Natural killer cell (primary cell): ENCODE measurements around the gene RNF175. TPM values are rescaled to one million over a fixed set of nuclear protein-coding genes. Genes with fewer than 3 reads are reported as not detected.
A peak's percentile ranks its signal among the peaks of the same experiment; 100 is the strongest.

ENCODE experiments used
- ATAC-seq, 3 donors: fragments of 150-1000 bp in 2 of 3; fragments of 200-7000 bp in 1 of 3; cut with Tn5 transposase; 1 replicate in 1 of 3; 2 replicates in 2 of 3; pipeline ENCODE4 v1.10.0; 2021; ENCODE audit warnings: mild to moderate bottlenecking in 2 of 3, moderate library complexity in 2 of 3
- DNase-seq, 2 donors: peaks; one replicate each; pipeline versions ENCODE4 v3.0.0 to v3.0.0-alpha.2; 2013 to 2021; ENCODE audit warnings: mixed read lengths in 1 of 2
- H3K27ac ChIP-seq: one replicate; pipeline ENCODE4 v1.5.1; 2013; ENCODE audit warnings: mild to moderate bottlenecking, low read length
- H3K27me3 ChIP-seq: one replicate; pipeline ENCODE4 v1.6.1; 2013; ENCODE audit warnings: low read length; ENCODE audit not compliant: control insufficient read depth, insufficient read depth
- H3K36me3 ChIP-seq: one replicate; pipeline ENCODE4 v1.6.1; 2013; ENCODE audit warnings: low read length; ENCODE audit not compliant: control insufficient read depth, insufficient read depth
- H3K4me1 ChIP-seq: one replicate; pipeline ENCODE4 v1.6.1; 2013; ENCODE audit warnings: low read length; ENCODE audit not compliant: control insufficient read depth, insufficient read depth
- H3K4me3 ChIP-seq: one replicate; pipeline ENCODE4 v1.5.1; 2013; ENCODE audit warnings: low read length
- H3K9me3 ChIP-seq: one replicate; pipeline ENCODE4 v1.6.1; 2013; ENCODE audit warnings: low read length; ENCODE audit not compliant: control insufficient read depth, insufficient read depth
- H3K27ac Mint-ChIP-seq, 2 donors: one replicate each; pipeline ENCODE4 v1.8.0; 2022; ENCODE audit warnings: mild to moderate bottlenecking in 2 of 2, mixed read lengths in 2 of 2, moderate library complexity in 1 of 2
- H3K27me3 Mint-ChIP-seq, 2 donors: one replicate each; pipeline ENCODE4 v1.8.0; 2022; ENCODE audit warnings: low read depth in 2 of 2, mixed read lengths in 2 of 2
- H3K36me3 Mint-ChIP-seq: one replicate; pipeline ENCODE4 v1.8.0; 2022; ENCODE audit warnings: mixed read lengths
- H3K4me1 Mint-ChIP-seq, 2 donors: one replicate each; pipeline ENCODE4 v1.8.0; 2022; ENCODE audit warnings: mixed read lengths in 2 of 2
- H3K4me3 Mint-ChIP-seq: one replicate; pipeline ENCODE4 v1.8.0; 2022; ENCODE audit warnings: mild to moderate bottlenecking, moderate library complexity, mixed read lengths
- H3K9me3 Mint-ChIP-seq, 2 donors: one replicate each; pipeline ENCODE4 v1.8.0; 2022; ENCODE audit warnings: mixed read lengths in 2 of 2
- WGBS: methylation state at CpG from one replicate; pipeline ENCODE4 v1.1.7; 2013; ENCODE audit warnings: missing lambda C conversion rate; ENCODE audit not compliant: insufficient coverage; 5-methylcytosine and 5-hydroxymethylcytosine counted together
- intact Hi-C: fragments of 100-400 bp; cut with micrococcal nuclease; formaldehyde crosslinking; loops from one replicate; pipeline ENCODE4 v1.14.2; 2022
- total RNA-seq, 4 donors: library from RNA; stranded (reverse); fragments of 120-200 nt in 1 of 4; gene quantifications; one replicate each; pipeline versions ENCODE4 v1.2.3 to v1.2.4, GENCODE V29; 2013 to 2022
- TF ChIP-seq, protein P1 (sequence below): fragments of 200-600 bp; IDR thresholded peaks from one replicate; pipeline ENCODE4 v1.8.0; 2022; ENCODE audit warnings: antibody characterized with exemption

RNF175 gene
- total RNA-seq, 3 donors from 2014 or later (not counting 1 experiment from before 2014, with no cell fraction given): 0.07 TPM; not detected in 2

DNA sequence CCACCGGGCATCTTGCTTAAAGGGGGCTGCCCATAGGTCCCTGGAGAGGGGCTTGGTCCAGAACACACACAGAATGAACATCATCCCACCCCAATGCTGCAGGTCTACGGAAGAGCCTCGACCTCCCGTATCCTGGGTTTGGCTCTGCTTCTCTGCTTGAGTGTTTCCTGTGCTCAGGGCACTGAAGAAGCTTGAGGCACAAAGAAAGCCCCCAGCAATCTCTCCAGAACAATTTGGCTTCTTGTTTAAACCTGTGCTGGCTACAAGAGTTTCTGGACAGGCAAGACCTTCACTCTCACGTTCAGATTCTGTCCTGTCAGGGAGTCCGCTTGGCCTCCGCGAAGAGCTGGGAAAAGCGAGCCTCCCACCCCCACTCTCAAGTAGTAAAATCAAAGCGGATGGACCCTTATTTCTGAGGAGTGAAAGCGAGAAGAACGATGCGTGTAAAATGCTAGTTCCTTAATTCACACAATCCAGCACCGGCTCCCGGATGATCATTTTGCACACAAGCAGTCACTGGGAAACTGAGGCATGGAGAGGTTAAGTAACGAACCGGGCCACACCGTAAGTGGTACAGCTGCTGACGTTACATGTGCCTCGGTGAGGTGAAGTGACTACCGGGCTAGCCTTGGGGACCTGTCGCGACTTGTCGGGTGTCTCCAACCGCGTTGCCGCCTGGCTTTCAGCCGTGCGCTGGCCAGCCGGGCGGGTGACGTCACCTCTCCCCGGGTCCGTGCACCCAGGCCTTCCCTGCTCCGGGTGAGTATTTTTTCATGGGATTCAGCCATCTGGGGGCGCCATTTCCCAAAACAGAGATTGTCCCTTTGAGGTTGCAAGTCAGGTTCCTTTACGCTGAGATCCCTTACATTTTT, 32.2 kb upstream of the RNF175 start:
- intact Hi-C loops: no loop called here
- no peak overlapping the region for H3K27ac Mint-ChIP-seq
- TF ChIP-seq, protein P1, sequence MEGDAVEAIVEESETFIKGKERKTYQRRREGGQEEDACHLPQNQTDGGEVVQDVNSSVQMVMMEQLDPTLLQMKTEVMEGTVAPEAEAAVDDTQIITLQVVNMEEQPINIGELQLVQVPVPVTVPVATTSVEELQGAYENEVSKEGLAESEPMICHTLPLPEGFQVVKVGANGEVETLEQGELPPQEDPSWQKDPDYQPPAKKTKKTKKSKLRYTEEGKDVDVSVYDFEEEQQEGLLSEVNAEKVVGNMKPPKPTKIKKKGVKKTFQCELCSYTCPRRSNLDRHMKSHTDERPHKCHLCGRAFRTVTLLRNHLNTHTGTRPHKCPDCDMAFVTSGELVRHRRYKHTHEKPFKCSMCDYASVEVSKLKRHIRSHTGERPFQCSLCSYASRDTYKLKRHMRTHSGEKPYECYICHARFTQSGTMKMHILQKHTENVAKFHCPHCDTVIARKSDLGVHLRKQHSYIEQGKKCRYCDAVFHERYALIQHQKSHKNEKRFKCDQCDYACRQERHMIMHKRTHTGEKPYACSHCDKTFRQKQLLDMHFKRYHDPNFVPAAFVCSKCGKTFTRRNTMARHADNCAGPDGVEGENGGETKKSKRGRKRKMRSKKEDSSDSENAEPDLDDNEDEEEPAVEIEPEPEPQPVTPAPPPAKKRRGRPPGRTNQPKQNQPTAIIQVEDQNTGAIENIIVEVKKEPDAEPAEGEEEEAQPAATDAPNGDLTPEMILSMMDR: no peak
- H3K4me1 ChIP-seq: peaks cover 42% of the 10 kb centered on the region
- ATAC-seq (no peak), DNase-seq (peak in 1 of 2 donors; percentile 41)
- H3K4me1 Mint-ChIP-seq: peaks cover 9 to 25% of the 10 kb centered on the region in 2 donors
- peaks cover 63% of the 10 kb centered on the region for H3K27me3 ChIP-seq
- WGBS: 13% methylated on average over 36 of the region's 37 CpGs
- no peaks in the 10 kb centered on the region for H3K9me3 Mint-ChIP-seq
- H3K36me3 ChIP-seq: no peaks in the 10 kb centered on the region
- H3K27me3 Mint-ChIP-seq: peaks cover 77 to 83% of the 10 kb centered on the region in 2 donors
- no peaks in the 10 kb centered on the region for H3K9me3 ChIP-seq
- H3K36me3 Mint-ChIP-seq: no peaks in the 10 kb centered on the region
- no peak overlapping the region for H3K4me3 ChIP-seq
- H3K27ac ChIP-seq: no peak overlapping the region
- peak overlapping the region; percentile 71 for H3K4me3 Mint-ChIP-seq

DNA sequence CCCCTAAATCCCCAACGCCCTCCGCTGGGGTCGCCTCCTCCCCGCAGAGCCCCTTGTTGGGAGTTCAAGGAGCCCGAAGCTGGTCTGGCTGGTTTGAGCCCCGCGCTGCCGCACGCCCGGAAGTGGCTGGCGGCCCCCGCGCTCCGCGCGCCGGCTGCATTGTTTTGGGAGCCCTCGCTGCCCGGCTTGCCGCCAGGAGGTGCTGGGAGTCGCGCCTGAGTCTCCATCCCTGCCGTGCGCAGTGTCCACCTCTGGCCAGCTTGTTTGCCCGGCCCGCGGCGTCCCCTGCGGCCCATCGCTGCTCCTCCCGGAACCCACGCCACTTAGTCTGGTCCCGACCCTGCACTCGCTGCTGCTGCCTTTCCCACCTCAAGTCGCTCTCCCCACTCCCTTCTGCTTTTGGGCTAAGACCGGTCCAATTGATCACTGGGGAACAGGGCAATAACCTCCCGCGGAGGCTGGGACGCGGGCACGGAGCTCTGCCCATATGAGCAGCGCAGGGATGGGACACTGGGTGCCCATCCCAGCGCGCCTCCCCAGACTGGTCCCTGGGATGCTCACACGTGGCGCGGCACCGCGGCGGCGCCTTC, 31.2 kb upstream of the RNF175 start:
- Histone ChIP-seq H3K9me3 (no peaks in the 10 kb centered on the region), H3K4me3 (no peak overlapping the region), H3K27me3 (peaks cover 62% of the 10 kb centered on the region), H3K27ac (no peak overlapping the region), H3K4me1 (peaks cover 42% of the 10 kb centered on the region), H3K36me3 (no peaks in the 10 kb centered on the region)
- peak in 1 of 2 donors; percentile 41 for DNase-seq
- Mint-ChIP-seq H3K27ac (no peak overlapping the region), H3K36me3 (no peaks in the 10 kb centered on the region), H3K4me1 (peaks cover 9 to 25% of the 10 kb centered on the region in 2 donors), H3K27me3 (peaks cover 78 to 83% of the 10 kb centered on the region in 2 donors), H3K9me3 (no peaks in the 10 kb centered on the region), H3K4me3 (peak overlapping the region; percentile 71)
- WGBS: 3% methylated on average over 51 of the region's 51 CpGs
- ATAC-seq: peak in 1 of 3 donors; percentile 66
- TF ChIP-seq, protein P1: no peak
- intact Hi-C loops: no loop called here

DNA sequence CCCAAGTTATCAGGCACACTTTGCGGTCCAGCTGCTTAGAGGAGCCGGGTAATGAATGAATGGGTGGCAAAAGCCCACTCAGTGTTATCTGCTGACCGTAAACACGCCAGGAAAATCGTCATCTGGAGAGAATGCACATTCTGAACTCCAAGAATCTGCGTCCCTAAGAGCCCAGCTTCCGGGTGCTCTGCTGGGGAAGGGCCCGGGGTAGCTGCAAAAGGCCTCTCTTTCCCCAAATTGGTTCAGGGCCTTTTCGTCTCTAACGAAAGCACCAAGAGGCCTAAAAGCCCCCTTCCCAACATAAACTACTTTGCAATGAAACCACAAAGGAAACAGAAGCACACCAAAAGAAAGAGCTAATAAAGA, 30.7 kb upstream of the RNF175 start:
- no peak for DNase-seq
- 15% methylated on average over 10 of the region's 10 CpGs for WGBS
- no peak overlapping the region for H3K27ac Mint-ChIP-seq
- no peaks in the 10 kb centered on the region for H3K36me3 Mint-ChIP-seq
- Histone ChIP-seq H3K4me1 (peaks cover 42% of the 10 kb centered on the region), H3K27me3 (peaks cover 64% of the 10 kb centered on the region), H3K27ac (no peak overlapping the region), H3K36me3 (no peaks in the 10 kb centered on the region), H3K4me3 (no peak overlapping the region), H3K9me3 (no peaks in the 10 kb centered on the region)
- peaks cover 78 to 83% of the 10 kb centered on the region in 2 donors for H3K27me3 Mint-ChIP-seq
- no peak for ATAC-seq
- peaks cover 9 to 25% of the 10 kb centered on the region in 2 donors for H3K4me1 Mint-ChIP-seq
- TF ChIP-seq, protein P1: no peak
- H3K4me3 Mint-ChIP-seq: no peak overlapping the region
- intact Hi-C loops: no loop called here
- no peaks in the 10 kb centered on the region for H3K9me3 Mint-ChIP-seq
